Central memory CD8-positive, alpha-beta T cell (primary cell): ENCODE data around the gene LRP1B.

Experiments used
- ATAC-seq: fragments of 150-1000 bp; cut with Tn5 transposase; replicated peaks from 2 replicates; pipeline ENCODE4 v1.10.0; 2022; ENCODE audit warnings: mild to moderate bottlenecking, moderate FRiP score, moderate number of reproducible peaks; ENCODE audit not compliant: poor library complexity, severe bottlenecking; ENCODE audit errors: extremely low read depth
- DNase-seq, 2 donors: peaks; one replicate each; pipeline ENCODE4 v3.0.0; 2021; ENCODE audit warnings: low spot score in 2 of 2
- H3K27ac Mint-ChIP-seq: one replicate; pipeline ENCODE4 v1.8.0; 2022; ENCODE audit warnings: low read depth, mild to moderate bottlenecking, moderate library complexity, mixed read lengths
- H3K27me3 Mint-ChIP-seq: one replicate; pipeline ENCODE4 v1.8.0; 2022; ENCODE audit warnings: mixed read lengths
- H3K36me3 Mint-ChIP-seq: one replicate; pipeline ENCODE4 v1.8.0; 2022; ENCODE audit warnings: mild to moderate bottlenecking, moderate library complexity, mixed read lengths; ENCODE audit not compliant: insufficient read depth
- H3K4me1 Mint-ChIP-seq: one replicate; pipeline ENCODE4 v1.8.0; 2022; ENCODE audit warnings: mixed read lengths
- H3K4me3 Mint-ChIP-seq: one replicate; pipeline ENCODE4 v1.8.0; 2022; ENCODE audit warnings: mild to moderate bottlenecking, moderate library complexity, mixed read lengths
- H3K9me3 Mint-ChIP-seq: one replicate; pipeline ENCODE4 v1.8.0; 2022; ENCODE audit warnings: mixed read lengths

The LRP1B gene

GRCh38 chr2:140269000-140269399 lies 1861.8 kb downstream of the LRP1B start:
- no peak overlapping the region for H3K4me3 Mint-ChIP-seq
- peaks cover 7% of the 10 kb centered on the region for H3K9me3 Mint-ChIP-seq
- no peak for ATAC-seq
- no peaks in the 10 kb centered on the region for H3K4me1 Mint-ChIP-seq
- H3K36me3 Mint-ChIP-seq, result no peaks in the 10 kb centered on the region
- no peaks in the 10 kb centered on the region for H3K27me3 Mint-ChIP-seq
- H3K27ac Mint-ChIP-seq, result no peak overlapping the region
- no peak for DNase-seq

DNA sequence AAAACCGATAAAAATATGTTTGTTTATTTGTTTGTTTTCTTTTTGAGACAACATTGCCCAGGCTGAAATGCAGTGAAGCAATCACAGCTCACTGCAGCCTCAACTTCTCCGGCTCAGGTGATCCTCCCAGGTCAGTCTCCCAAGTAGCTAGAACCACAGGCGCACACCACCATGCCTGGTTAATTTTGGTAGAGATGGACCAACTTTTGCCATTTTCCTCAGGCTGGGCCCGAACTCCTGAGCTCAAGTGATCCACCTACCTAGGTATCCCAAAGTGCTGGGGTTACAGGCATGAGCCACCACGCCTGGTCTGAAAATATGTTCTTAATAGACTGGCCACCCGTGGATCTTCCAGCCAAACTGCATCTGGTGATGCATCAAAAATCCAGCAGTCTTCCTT lies 1867.9 kb downstream of the LRP1B start:
- Mint-ChIP-seq H3K4me3 (no peak overlapping the region), H3K27ac (no peak overlapping the region), H3K4me1 (no peaks in the 10 kb centered on the region), H3K36me3 (no peaks in the 10 kb centered on the region), H3K9me3 (peaks cover 12% of the 10 kb centered on the region), H3K27me3 (no peaks in the 10 kb centered on the region)
- ATAC-seq, result no peak
- DNase-seq, result no peak

GRCh38 chr2:140257692-140258300 lies 1873.0 kb downstream of the LRP1B start:
- no peak overlapping the region for H3K4me3 Mint-ChIP-seq
- peaks cover 10% of the 10 kb centered on the region for H3K9me3 Mint-ChIP-seq
- ATAC-seq (no peak), DNase-seq (no peak)
- H3K27me3 Mint-ChIP-seq, result no peaks in the 10 kb centered on the region
- no peaks in the 10 kb centered on the region for H3K4me1 Mint-ChIP-seq
- H3K36me3 Mint-ChIP-seq, result no peaks in the 10 kb centered on the region
- H3K27ac Mint-ChIP-seq, result no peak overlapping the region

DNA sequence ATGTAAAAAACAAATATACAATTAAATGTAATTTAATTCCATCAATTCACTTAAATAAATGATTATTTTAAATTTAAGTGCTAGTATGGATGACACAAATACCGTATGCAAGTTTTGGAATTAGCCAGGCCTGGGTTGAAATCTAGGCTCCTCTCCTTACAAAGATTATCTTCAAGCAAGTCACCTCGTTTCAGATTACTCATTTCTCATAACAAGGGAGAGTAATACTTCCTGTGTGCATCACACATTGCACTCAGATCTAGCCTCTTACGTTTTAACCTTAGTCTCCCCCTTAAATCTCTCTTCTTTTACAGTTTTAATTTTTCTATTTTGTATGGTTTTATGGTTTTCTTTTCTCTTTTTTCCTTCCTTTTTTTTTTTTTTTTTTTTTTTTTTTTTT lies 1874.7 kb downstream of the LRP1B start:
- H3K9me3 Mint-ChIP-seq, result peaks cover 10% of the 10 kb centered on the region
- H3K27ac Mint-ChIP-seq, result no peak overlapping the region
- H3K36me3 Mint-ChIP-seq, result no peaks in the 10 kb centered on the region
- no peaks in the 10 kb centered on the region for H3K4me1 Mint-ChIP-seq
- H3K4me3 Mint-ChIP-seq, result no peak overlapping the region
- DNase-seq (no peak), ATAC-seq (no peak)
- no peaks in the 10 kb centered on the region for H3K27me3 Mint-ChIP-seq

GRCh38 chr2:140249821-140250220 lies 1881.0 kb downstream of the LRP1B start:
- H3K36me3 Mint-ChIP-seq, result no peaks in the 10 kb centered on the region
- no peaks in the 10 kb centered on the region for H3K27me3 Mint-ChIP-seq
- H3K9me3 Mint-ChIP-seq, result peaks cover 22% of the 10 kb centered on the region
- ATAC-seq (no peak), DNase-seq (no peak)
- H3K4me3 Mint-ChIP-seq, result no peak overlapping the region
- no peak overlapping the region for H3K27ac Mint-ChIP-seq
- H3K4me1 Mint-ChIP-seq, result no peaks in the 10 kb centered on the region

GRCh38 chr2:140248623-140249022 lies 1882.2 kb downstream of the LRP1B start:
- peaks cover 28% of the 10 kb centered on the region for H3K9me3 Mint-ChIP-seq
- no peaks in the 10 kb centered on the region for H3K4me1 Mint-ChIP-seq
- DNase-seq (no peak), ATAC-seq (no peak)
- no peak overlapping the region for H3K27ac Mint-ChIP-seq
- no peaks in the 10 kb centered on the region for H3K36me3 Mint-ChIP-seq
- no peaks in the 10 kb centered on the region for H3K27me3 Mint-ChIP-seq
- no peak overlapping the region for H3K4me3 Mint-ChIP-seq

GRCh38 chr2:140247451-140248195 lies 1883.2 kb downstream of the LRP1B start:
- Mint-ChIP-seq H3K27me3 (no peaks in the 10 kb centered on the region), H3K4me1 (no peaks in the 10 kb centered on the region), H3K27ac (no peak overlapping the region), H3K9me3 (peaks cover 35% of the 10 kb centered on the region), H3K36me3 (no peaks in the 10 kb centered on the region), H3K4me3 (no peak overlapping the region)
- ATAC-seq, result no peak
- DNase-seq, result no peak

GRCh38 chr2:140246957-140247356 lies 1883.9 kb downstream of the LRP1B start:
- Mint-ChIP-seq H3K9me3 (peaks cover 38% of the 10 kb centered on the region), H3K27me3 (no peaks in the 10 kb centered on the region), H3K4me3 (no peak overlapping the region), H3K27ac (no peak overlapping the region), H3K4me1 (no peaks in the 10 kb centered on the region), H3K36me3 (no peaks in the 10 kb centered on the region)
- no peak for DNase-seq
- ATAC-seq, result no peak

GRCh38 chr2:140246058-140246457 lies 1884.8 kb downstream of the LRP1B start:
- H3K4me1 Mint-ChIP-seq, result no peaks in the 10 kb centered on the region
- no peaks in the 10 kb centered on the region for H3K36me3 Mint-ChIP-seq
- no peak overlapping the region for H3K27ac Mint-ChIP-seq
- ATAC-seq, result no peak
- H3K9me3 Mint-ChIP-seq, result peaks cover 38% of the 10 kb centered on the region
- no peak overlapping the region for H3K4me3 Mint-ChIP-seq
- H3K27me3 Mint-ChIP-seq, result no peaks in the 10 kb centered on the region
- DNase-seq, result no peak

GRCh38 chr2:140242889-140243288 lies 1887.9 kb downstream of the LRP1B start:
- Mint-ChIP-seq H3K27ac (no peak overlapping the region), H3K27me3 (no peaks in the 10 kb centered on the region), H3K36me3 (no peaks in the 10 kb centered on the region), H3K4me1 (no peaks in the 10 kb centered on the region), H3K9me3 (peaks cover 39% of the 10 kb centered on the region), H3K4me3 (no peak overlapping the region)
- DNase-seq, result no peak
- no peak for ATAC-seq

DNA sequence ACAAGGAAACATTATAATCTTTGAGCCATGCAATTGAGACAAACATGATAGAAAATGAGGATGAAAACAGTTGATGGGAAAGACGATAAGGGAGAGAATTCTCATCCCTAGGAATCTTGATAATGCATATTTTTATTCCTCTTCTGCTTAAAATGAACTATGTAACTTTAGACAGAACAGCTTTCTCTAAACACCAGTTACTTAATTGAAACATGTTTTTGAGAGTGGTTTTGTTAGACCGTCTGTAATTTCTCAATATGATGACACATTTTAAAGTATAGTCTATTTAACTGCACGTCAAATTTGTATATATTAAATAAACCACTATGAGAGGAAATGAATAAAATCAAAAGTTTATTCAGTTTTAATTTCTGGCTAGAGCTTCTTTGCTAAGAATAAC lies 1896.7 kb downstream of the LRP1B start:
- DNase-seq (no peak), ATAC-seq (no peak)
- H3K4me1 Mint-ChIP-seq, result no peaks in the 10 kb centered on the region
- no peaks in the 10 kb centered on the region for H3K27me3 Mint-ChIP-seq
- H3K27ac Mint-ChIP-seq, result no peak overlapping the region
- peaks cover 11% of the 10 kb centered on the region for H3K9me3 Mint-ChIP-seq
- no peak overlapping the region for H3K4me3 Mint-ChIP-seq
- H3K36me3 Mint-ChIP-seq, result no peaks in the 10 kb centered on the region

DNA sequence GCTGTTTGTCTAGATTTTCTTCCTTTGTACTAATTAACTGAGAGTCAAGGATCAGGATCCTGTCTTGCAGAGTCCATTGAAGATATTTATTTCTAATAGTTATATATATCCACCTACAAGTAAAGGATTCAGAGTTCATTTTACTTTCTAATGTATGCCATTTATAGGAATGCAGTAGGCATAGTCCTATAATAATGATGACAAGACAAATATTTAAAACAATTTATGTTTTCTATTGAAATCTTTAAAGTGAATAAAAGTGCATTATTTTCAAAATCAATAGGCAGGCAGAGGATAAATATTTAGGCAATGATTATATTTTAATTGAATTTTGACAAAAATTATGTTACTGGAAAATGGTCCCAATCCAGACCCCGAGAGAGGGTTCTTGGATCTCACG lies 1919.9 kb downstream of the LRP1B start:
- ATAC-seq (no peak), DNase-seq (no peak)
- H3K27me3 Mint-ChIP-seq, result no peaks in the 10 kb centered on the region
- no peak overlapping the region for H3K4me3 Mint-ChIP-seq
- peaks cover 19% of the 10 kb centered on the region for H3K9me3 Mint-ChIP-seq
- no peaks in the 10 kb centered on the region for H3K4me1 Mint-ChIP-seq
- no peaks in the 10 kb centered on the region for H3K36me3 Mint-ChIP-seq
- H3K27ac Mint-ChIP-seq, result no peak overlapping the region

DNA sequence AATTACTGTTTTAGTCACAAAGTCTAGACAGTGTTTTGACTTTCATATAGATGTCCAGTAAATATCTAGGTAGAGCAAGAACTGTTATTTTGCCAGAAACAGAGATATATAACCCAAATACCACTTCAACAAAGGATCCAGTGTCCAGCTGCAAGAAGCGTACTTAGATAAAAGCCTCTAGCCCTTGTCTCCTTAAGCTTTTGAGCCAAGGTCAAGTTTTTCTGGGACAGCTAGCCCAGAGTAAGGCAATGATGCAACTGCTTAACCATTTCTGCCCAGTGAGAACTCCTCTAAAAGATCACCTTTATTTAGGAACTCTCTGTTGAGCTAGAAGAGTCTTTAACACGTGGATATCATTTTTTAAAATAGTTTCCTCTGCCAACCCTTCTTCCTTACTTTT lies 1925.7 kb downstream of the LRP1B start:
- peaks cover 20% of the 10 kb centered on the region for H3K9me3 Mint-ChIP-seq
- no peak for DNase-seq
- H3K4me3 Mint-ChIP-seq, result no peak overlapping the region
- no peaks in the 10 kb centered on the region for H3K27me3 Mint-ChIP-seq
- H3K27ac Mint-ChIP-seq, result no peak overlapping the region
- no peak for ATAC-seq
- no peaks in the 10 kb centered on the region for H3K4me1 Mint-ChIP-seq
- no peaks in the 10 kb centered on the region for H3K36me3 Mint-ChIP-seq
